ENCODE data around the gene SLC41A3.

DNA sequence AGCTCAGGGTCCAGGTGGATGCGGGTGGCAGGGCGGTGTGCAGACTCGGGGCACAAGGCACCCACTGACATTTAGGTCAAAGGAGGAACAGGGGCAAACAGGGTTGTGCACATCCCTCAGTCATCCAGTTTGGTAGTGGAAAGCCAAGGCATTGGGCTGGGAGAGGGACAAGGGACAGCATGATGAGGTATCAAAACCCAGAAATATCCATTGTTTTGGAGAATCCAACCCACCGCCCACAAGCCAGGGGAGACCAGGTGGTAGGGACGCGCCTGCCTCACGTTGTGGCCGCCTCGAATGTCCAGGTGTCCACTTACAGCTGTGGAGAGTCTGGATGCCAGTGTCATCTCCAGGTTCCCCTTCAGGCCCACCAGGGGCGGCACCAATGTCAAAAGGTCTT lies 33.3 kb downstream of the SLC41A3 start:
- TF ChIP-seq, protein P1, sequence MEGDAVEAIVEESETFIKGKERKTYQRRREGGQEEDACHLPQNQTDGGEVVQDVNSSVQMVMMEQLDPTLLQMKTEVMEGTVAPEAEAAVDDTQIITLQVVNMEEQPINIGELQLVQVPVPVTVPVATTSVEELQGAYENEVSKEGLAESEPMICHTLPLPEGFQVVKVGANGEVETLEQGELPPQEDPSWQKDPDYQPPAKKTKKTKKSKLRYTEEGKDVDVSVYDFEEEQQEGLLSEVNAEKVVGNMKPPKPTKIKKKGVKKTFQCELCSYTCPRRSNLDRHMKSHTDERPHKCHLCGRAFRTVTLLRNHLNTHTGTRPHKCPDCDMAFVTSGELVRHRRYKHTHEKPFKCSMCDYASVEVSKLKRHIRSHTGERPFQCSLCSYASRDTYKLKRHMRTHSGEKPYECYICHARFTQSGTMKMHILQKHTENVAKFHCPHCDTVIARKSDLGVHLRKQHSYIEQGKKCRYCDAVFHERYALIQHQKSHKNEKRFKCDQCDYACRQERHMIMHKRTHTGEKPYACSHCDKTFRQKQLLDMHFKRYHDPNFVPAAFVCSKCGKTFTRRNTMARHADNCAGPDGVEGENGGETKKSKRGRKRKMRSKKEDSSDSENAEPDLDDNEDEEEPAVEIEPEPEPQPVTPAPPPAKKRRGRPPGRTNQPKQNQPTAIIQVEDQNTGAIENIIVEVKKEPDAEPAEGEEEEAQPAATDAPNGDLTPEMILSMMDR (IDR thresholded peaks at IDR 0.05; ENCODE audit: low read length): no peak
- TF ChIP-seq EZH2 (IDR thresholded peaks at IDR 0.05; ENCODE audit: borderline replicate concordance, low read length): no peak
